Natural killer cell (primary cell): ENCODE measurements around the gene DIP2C. TPM values are rescaled to one million over a fixed set of nuclear protein-coding genes. Genes with fewer than 3 reads are reported as not detected.

ENCODE experiments used
- ATAC-seq, 3 donors: fragments of 150-1000 bp in 2 of 3; fragments of 200-7000 bp in 1 of 3; cut with Tn5 transposase; 1 replicate in 1 of 3; 2 replicates in 2 of 3; pipeline ENCODE4 v1.10.0; 2021; ENCODE audit warnings: mild to moderate bottlenecking in 2 of 3, moderate library complexity in 2 of 3
- DNase-seq, 2 donors: peaks; one replicate each; pipeline versions ENCODE4 v3.0.0 to v3.0.0-alpha.2; 2013 to 2021; ENCODE audit warnings: mixed read lengths in 1 of 2
- H3K27ac ChIP-seq: one replicate; pipeline ENCODE4 v1.5.1; 2013; ENCODE audit warnings: mild to moderate bottlenecking, low read length
- H3K27me3 ChIP-seq: one replicate; pipeline ENCODE4 v1.6.1; 2013; ENCODE audit warnings: low read length; ENCODE audit not compliant: control insufficient read depth, insufficient read depth
- H3K36me3 ChIP-seq: one replicate; pipeline ENCODE4 v1.6.1; 2013; ENCODE audit warnings: low read length; ENCODE audit not compliant: control insufficient read depth, insufficient read depth
- H3K4me1 ChIP-seq: one replicate; pipeline ENCODE4 v1.6.1; 2013; ENCODE audit warnings: low read length; ENCODE audit not compliant: control insufficient read depth, insufficient read depth
- H3K4me3 ChIP-seq: one replicate; pipeline ENCODE4 v1.5.1; 2013; ENCODE audit warnings: low read length
- H3K9me3 ChIP-seq: one replicate; pipeline ENCODE4 v1.6.1; 2013; ENCODE audit warnings: low read length; ENCODE audit not compliant: control insufficient read depth, insufficient read depth
- H3K27ac Mint-ChIP-seq, 2 donors: one replicate each; pipeline ENCODE4 v1.8.0; 2022; ENCODE audit warnings: mild to moderate bottlenecking in 2 of 2, mixed read lengths in 2 of 2, moderate library complexity in 1 of 2
- H3K27me3 Mint-ChIP-seq, 2 donors: one replicate each; pipeline ENCODE4 v1.8.0; 2022; ENCODE audit warnings: low read depth in 2 of 2, mixed read lengths in 2 of 2
- H3K36me3 Mint-ChIP-seq: one replicate; pipeline ENCODE4 v1.8.0; 2022; ENCODE audit warnings: mixed read lengths
- H3K4me1 Mint-ChIP-seq, 2 donors: one replicate each; pipeline ENCODE4 v1.8.0; 2022; ENCODE audit warnings: mixed read lengths in 2 of 2
- H3K4me3 Mint-ChIP-seq: one replicate; pipeline ENCODE4 v1.8.0; 2022; ENCODE audit warnings: mild to moderate bottlenecking, moderate library complexity, mixed read lengths
- H3K9me3 Mint-ChIP-seq, 2 donors: one replicate each; pipeline ENCODE4 v1.8.0; 2022; ENCODE audit warnings: mixed read lengths in 2 of 2
- WGBS: methylation state at CpG from one replicate; pipeline ENCODE4 v1.1.7; 2013; ENCODE audit warnings: missing lambda C conversion rate; ENCODE audit not compliant: insufficient coverage; 5-methylcytosine and 5-hydroxymethylcytosine counted together
- intact Hi-C: fragments of 100-400 bp; cut with micrococcal nuclease; formaldehyde crosslinking; loops from one replicate; pipeline ENCODE4 v1.14.2; 2022
- total RNA-seq, 4 donors: library from RNA; stranded (reverse); fragments of 120-200 nt in 1 of 4; gene quantifications; one replicate each; pipeline versions ENCODE4 v1.2.3 to v1.2.4, GENCODE V29; 2013 to 2022
- TF ChIP-seq, protein P1 (sequence below): fragments of 200-600 bp; IDR thresholded peaks from one replicate; pipeline ENCODE4 v1.8.0; 2022; ENCODE audit warnings: antibody characterized with exemption

DIP2C gene
- total RNA-seq, 3 donors from 2014 or later (not counting 1 experiment from before 2014, with no cell fraction given) = 1.5 to 5.8 (median 3.8) TPM

DNA sequence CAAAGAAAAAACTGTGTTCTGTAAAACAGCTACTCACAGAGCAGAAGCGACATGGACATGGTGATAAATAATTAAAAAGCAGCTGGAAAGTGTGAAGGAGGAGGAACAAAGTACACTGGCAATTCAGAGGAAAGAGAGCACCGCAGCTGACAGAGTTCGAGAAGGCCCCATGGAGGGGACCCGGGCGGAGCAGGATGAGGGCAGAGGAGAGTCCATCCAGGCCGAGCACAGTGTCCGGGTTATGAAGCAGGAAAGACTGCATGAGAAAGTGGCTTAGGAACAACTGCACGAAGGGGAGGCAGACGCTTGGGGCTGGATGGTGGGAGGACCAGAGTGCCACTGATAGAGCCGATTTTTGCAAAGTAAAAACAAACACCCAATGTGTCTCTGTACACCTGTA, 368.7 kb downstream of the DIP2C start:
- H3K9me3 Mint-ChIP-seq = no peaks in the 10 kb centered on the region
- H3K36me3 Mint-ChIP-seq = no peaks in the 10 kb centered on the region
- ATAC-seq (no peak), DNase-seq (no peak)
- H3K4me3 Mint-ChIP-seq = no peak overlapping the region
- 96% methylated on average over 10 of the region's 10 CpGs for WGBS
- H3K27me3 Mint-ChIP-seq = peaks cover 0 to 4% of the 10 kb centered on the region in 2 donors
- intact Hi-C loops = no loop called here
- no peak overlapping the region for H3K27ac Mint-ChIP-seq
- no peak overlapping the region for H3K4me3 ChIP-seq
- peaks cover 24% of the 10 kb centered on the region for H3K4me1 ChIP-seq
- no peaks in the 10 kb centered on the region for H3K9me3 ChIP-seq
- peaks cover 16 to 20% of the 10 kb centered on the region in 2 donors for H3K4me1 Mint-ChIP-seq
- H3K36me3 ChIP-seq = no peaks in the 10 kb centered on the region
- no peaks in the 10 kb centered on the region for H3K27me3 ChIP-seq
- TF ChIP-seq, protein P1, sequence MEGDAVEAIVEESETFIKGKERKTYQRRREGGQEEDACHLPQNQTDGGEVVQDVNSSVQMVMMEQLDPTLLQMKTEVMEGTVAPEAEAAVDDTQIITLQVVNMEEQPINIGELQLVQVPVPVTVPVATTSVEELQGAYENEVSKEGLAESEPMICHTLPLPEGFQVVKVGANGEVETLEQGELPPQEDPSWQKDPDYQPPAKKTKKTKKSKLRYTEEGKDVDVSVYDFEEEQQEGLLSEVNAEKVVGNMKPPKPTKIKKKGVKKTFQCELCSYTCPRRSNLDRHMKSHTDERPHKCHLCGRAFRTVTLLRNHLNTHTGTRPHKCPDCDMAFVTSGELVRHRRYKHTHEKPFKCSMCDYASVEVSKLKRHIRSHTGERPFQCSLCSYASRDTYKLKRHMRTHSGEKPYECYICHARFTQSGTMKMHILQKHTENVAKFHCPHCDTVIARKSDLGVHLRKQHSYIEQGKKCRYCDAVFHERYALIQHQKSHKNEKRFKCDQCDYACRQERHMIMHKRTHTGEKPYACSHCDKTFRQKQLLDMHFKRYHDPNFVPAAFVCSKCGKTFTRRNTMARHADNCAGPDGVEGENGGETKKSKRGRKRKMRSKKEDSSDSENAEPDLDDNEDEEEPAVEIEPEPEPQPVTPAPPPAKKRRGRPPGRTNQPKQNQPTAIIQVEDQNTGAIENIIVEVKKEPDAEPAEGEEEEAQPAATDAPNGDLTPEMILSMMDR = no peak
- H3K27ac ChIP-seq = no peak overlapping the region

DNA sequence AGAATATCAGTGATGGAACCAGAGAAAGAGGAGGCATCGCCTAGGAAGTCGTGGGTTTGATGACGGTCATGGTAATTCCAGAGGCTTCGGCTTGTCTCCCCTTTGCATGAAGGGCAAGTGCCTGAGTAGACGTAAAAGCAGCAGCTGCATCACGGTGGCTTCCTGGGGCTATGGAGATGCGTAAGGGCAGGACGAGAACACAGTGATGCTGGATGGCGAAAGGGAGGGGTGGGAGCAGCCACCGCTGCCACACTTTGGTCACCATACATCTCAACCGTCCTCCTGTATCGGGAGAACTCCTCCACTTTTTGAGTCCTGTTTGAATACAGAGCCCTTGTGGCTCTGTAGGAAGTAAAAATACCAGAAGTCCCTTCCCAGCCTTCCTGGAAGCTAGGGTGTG, 371.5 kb downstream of the DIP2C start:
- no peaks in the 10 kb centered on the region for H3K27me3 ChIP-seq
- intact Hi-C loops = no loop called here
- WGBS = 95% methylated on average over 12 of the region's 12 CpGs
- peaks cover 15% of the 10 kb centered on the region for H3K4me1 ChIP-seq
- no peaks in the 10 kb centered on the region for H3K36me3 ChIP-seq
- Mint-ChIP-seq H3K27me3 (peaks cover 0 to 4% of the 10 kb centered on the region in 2 donors), H3K36me3 (no peaks in the 10 kb centered on the region), H3K4me3 (no peak overlapping the region), H3K27ac (no peak overlapping the region), H3K4me1 (peaks cover 18 to 25% of the 10 kb centered on the region in 2 donors), H3K9me3 (no peaks in the 10 kb centered on the region)
- TF ChIP-seq, protein P1 = no peak
- H3K27ac ChIP-seq = no peak overlapping the region
- ATAC-seq (no peak), DNase-seq (no peak)
- H3K9me3 ChIP-seq = no peaks in the 10 kb centered on the region
- H3K4me3 ChIP-seq = no peak overlapping the region

DNA sequence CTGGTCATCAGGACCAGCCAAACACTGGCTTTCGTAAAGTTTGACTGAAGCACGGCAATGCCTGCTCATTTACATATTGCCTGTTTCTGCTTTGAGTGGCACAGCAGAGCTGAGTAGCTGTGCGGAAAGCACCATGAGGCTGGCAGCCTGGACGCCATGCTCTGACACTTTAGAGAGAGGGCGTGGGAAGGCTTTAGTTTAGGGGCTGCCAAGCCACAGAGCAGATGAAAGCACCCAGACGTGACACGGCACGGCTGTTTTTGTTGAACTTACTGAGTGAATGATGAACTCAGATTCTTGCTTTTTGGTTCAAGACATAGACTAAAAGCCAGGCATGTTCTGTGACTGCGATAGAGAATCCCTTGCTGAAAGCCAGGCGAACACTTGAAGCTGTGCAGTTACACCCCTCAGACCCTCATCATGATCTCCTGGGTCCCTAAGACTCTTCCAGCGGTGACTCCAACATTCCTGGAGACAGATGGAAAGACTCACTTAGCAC, 372.1 kb downstream of the DIP2C start:
- Mint-ChIP-seq H3K27me3 (peaks cover 0 to 4% of the 10 kb centered on the region in 2 donors), H3K9me3 (no peaks in the 10 kb centered on the region), H3K4me3 (no peak overlapping the region), H3K27ac (no peak overlapping the region), H3K36me3 (no peaks in the 10 kb centered on the region), H3K4me1 (peaks cover 18 to 25% of the 10 kb centered on the region in 2 donors)
- peak in 1 of 2 donors; percentile 59 for DNase-seq
- H3K4me1 ChIP-seq = peaks cover 15% of the 10 kb centered on the region
- intact Hi-C loops = no loop called here
- no peaks in the 10 kb centered on the region for H3K36me3 ChIP-seq
- TF ChIP-seq, protein P1 = no peak
- H3K27me3 ChIP-seq = no peaks in the 10 kb centered on the region
- H3K9me3 ChIP-seq = no peaks in the 10 kb centered on the region
- H3K27ac ChIP-seq = peak overlapping the region; percentile 48
- no peak overlapping the region for H3K4me3 ChIP-seq
- WGBS = 62% methylated on average over 11 of the region's 11 CpGs
- ATAC-seq = peak; percentile 37 to 53 (median 52)

DNA sequence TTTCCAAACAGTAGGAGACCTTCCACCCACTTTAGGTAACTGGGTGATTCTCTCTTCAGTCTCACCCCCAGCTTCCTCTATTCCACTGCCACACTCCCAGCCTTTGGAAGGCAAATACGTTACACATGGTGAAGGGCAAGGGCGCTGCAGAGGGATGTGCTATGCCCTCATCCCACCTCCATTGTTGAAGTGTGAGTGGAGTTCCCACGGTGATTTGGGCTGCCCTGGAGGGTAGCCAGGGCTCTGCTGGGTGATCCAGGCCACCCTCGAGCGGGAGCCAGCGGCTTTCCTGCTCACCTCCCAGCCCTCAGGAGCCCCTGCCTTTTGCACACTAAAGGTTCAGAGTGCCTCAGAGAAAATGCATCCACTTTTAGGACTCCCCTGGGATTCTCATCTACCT, 373.1 kb downstream of the DIP2C start:
- H3K27ac ChIP-seq = no peak overlapping the region
- Mint-ChIP-seq H3K36me3 (no peaks in the 10 kb centered on the region), H3K4me1 (peaks cover 18 to 25% of the 10 kb centered on the region in 2 donors), H3K4me3 (no peak overlapping the region), H3K27ac (no peak overlapping the region), H3K9me3 (no peaks in the 10 kb centered on the region), H3K27me3 (peaks cover 0 to 4% of the 10 kb centered on the region in 2 donors)
- peaks cover 15% of the 10 kb centered on the region for H3K4me1 ChIP-seq
- H3K36me3 ChIP-seq = no peaks in the 10 kb centered on the region
- no peaks in the 10 kb centered on the region for H3K9me3 ChIP-seq
- H3K4me3 ChIP-seq = no peak overlapping the region
- intact Hi-C loops = no loop called here
- TF ChIP-seq, protein P1 = no peak
- H3K27me3 ChIP-seq = no peaks in the 10 kb centered on the region
- ATAC-seq (no peak), DNase-seq (no peak)
- WGBS = 94% methylated on average over 6 of the region's 6 CpGs
